ENCODE measurements around the gene AIFM3. TPM values are rescaled to one million over a fixed set of nuclear protein-coding genes. Genes with fewer than 3 reads are reported as not detected.

Gene AIFM3
- total RNA-seq, 1 donor, result 0.72 TPM

- H3K4me2 ChIP-seq (ENCODE audit: insufficient read depth, low read length), result no peak overlapping the region
- no peak overlapping the region for H3K4me3 ChIP-seq (ENCODE audit: insufficient read depth, low read length)
- peaks cover 46% of the 10 kb centered on the region for H3K36me3 ChIP-seq (ENCODE audit: insufficient read depth, low read length)
- TF ChIP-seq, protein P1, sequence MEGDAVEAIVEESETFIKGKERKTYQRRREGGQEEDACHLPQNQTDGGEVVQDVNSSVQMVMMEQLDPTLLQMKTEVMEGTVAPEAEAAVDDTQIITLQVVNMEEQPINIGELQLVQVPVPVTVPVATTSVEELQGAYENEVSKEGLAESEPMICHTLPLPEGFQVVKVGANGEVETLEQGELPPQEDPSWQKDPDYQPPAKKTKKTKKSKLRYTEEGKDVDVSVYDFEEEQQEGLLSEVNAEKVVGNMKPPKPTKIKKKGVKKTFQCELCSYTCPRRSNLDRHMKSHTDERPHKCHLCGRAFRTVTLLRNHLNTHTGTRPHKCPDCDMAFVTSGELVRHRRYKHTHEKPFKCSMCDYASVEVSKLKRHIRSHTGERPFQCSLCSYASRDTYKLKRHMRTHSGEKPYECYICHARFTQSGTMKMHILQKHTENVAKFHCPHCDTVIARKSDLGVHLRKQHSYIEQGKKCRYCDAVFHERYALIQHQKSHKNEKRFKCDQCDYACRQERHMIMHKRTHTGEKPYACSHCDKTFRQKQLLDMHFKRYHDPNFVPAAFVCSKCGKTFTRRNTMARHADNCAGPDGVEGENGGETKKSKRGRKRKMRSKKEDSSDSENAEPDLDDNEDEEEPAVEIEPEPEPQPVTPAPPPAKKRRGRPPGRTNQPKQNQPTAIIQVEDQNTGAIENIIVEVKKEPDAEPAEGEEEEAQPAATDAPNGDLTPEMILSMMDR (IDR thresholded peaks at IDR 0.05; ENCODE audit: extremely low read depth, low read depth, low read length), result no peak
- H2AFZ ChIP-seq (ENCODE audit: low read length), result no peak overlapping the region
- no peaks in the 10 kb centered on the region for H3K27me3 ChIP-seq (ENCODE audit: insufficient read depth, low read length)
- H3K27ac ChIP-seq (ENCODE audit: low read depth, low read length), result no peak overlapping the region
- H3K79me2 ChIP-seq (ENCODE audit: insufficient read depth, low read length), result no peaks in the 10 kb centered on the region
- H4K20me1 ChIP-seq (ENCODE audit: insufficient read depth, low read length), result no peaks in the 10 kb centered on the region
- no peak for DNase-seq (ENCODE audit: insufficient read length, low spot score, missing footprints)
- H3K9me3 ChIP-seq (ENCODE audit: low read depth, low read length), result no peaks in the 10 kb centered on the region
- H3K4me1 ChIP-seq (ENCODE audit: insufficient read depth, low read length), result no peaks in the 10 kb centered on the region
Measured at GRCh38 chr22:20992456-20993303, 25.6 kb downstream of the AIFM3 start.

GRCh38 chr22:20993304-20994127 lies 26.5 kb downstream of the AIFM3 start:
- TF ChIP-seq, protein P1 (IDR thresholded peaks at IDR 0.05; ENCODE audit: extremely low read depth, low read depth, low read length), result no peak
- Histone ChIP-seq H3K4me1 (ENCODE audit: insufficient read depth, low read length) (no peaks in the 10 kb centered on the region), H3K4me3 (ENCODE audit: insufficient read depth, low read length) (no peak overlapping the region), H2AFZ (ENCODE audit: low read length) (no peak overlapping the region), H3K4me2 (ENCODE audit: insufficient read depth, low read length) (no peak overlapping the region), H3K9me3 (ENCODE audit: low read depth, low read length) (no peaks in the 10 kb centered on the region), H4K20me1 (ENCODE audit: insufficient read depth, low read length) (no peaks in the 10 kb centered on the region), H3K36me3 (ENCODE audit: insufficient read depth, low read length) (peaks cover 46% of the 10 kb centered on the region), H3K27me3 (ENCODE audit: insufficient read depth, low read length) (no peaks in the 10 kb centered on the region), H3K27ac (ENCODE audit: low read depth, low read length) (no peak overlapping the region), H3K79me2 (ENCODE audit: insufficient read depth, low read length) (no peaks in the 10 kb centered on the region)
- peak; percentile 70 for DNase-seq (ENCODE audit: insufficient read length, low spot score, missing footprints)

DNA sequence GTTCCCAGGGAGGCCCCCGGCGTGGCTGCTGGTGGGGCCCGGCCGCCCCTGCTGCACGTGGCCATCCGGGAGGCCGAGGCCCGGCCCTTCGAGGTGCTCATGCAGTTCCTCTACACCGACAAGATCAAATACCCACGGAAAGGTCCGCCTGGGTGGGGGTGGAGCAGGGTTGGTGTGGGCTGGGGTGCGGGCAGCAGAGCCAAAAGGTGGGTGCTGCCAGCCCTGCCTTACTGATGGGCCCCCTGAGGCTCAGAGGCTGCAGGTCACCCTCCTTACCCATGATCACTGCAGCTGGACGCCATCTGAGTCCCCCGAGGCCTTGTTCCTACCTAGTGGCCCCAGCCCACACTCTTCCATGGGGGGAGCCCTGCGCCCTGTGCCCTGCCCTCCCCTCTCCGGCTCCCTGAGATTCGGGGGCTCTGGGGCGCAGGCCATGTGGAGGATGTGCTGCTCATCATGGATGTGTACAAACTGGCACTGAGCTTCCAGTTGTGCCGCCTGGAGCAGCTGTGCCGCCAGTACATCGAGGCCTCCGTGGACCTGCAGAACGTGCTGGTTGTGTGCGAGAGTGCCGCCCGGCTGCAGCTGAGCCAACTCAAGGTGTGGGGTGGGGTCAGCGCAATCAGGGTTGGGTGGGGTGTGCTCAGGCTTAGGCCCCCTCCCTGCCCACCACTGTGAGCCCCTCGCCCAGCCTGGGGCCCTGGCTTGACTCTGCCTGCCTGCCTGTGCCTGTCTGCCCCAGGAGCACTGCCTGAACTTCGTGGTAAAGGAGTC lies 27.3 kb downstream of the AIFM3 start:
- DNase-seq (ENCODE audit: insufficient read length, low spot score, missing footprints), result no peak
- H3K4me2 ChIP-seq (ENCODE audit: insufficient read depth, low read length), result no peak overlapping the region
- H3K4me3 ChIP-seq (ENCODE audit: insufficient read depth, low read length), result no peak overlapping the region
- no peaks in the 10 kb centered on the region for H3K27me3 ChIP-seq (ENCODE audit: insufficient read depth, low read length)
- no peaks in the 10 kb centered on the region for H3K4me1 ChIP-seq (ENCODE audit: insufficient read depth, low read length)
- peaks cover 2% of the 10 kb centered on the region for H4K20me1 ChIP-seq (ENCODE audit: insufficient read depth, low read length)
- TF ChIP-seq, protein P1 (IDR thresholded peaks at IDR 0.05; ENCODE audit: extremely low read depth, low read depth, low read length), result no peak
- no peak overlapping the region for H2AFZ ChIP-seq (ENCODE audit: low read length)
- no peak overlapping the region for H3K27ac ChIP-seq (ENCODE audit: low read depth, low read length)
- H3K36me3 ChIP-seq (ENCODE audit: insufficient read depth, low read length), result peaks cover 54% of the 10 kb centered on the region
- no peaks in the 10 kb centered on the region for H3K9me3 ChIP-seq (ENCODE audit: low read depth, low read length)
- no peaks in the 10 kb centered on the region for H3K79me2 ChIP-seq (ENCODE audit: insufficient read depth, low read length)

Measured in osteoblast (primary cell).